Stomach (tissue), 4 donors: ENCODE data around the gene ADH4.

Experiments
- EP300 ChIP-seq: sonication (generic); formaldehyde crosslinking; IDR thresholded peaks from one replicate; pipeline ENCODE4 v1.6.1; 2017; ENCODE audit warnings: antibody characterized with exemption
- POLR2A ChIP-seq, 4 donors: fragments of 450-650 bp; IDR thresholded peaks; one replicate each; pipeline ENCODE4 v1.6.1; 2016; ENCODE audit warnings: antibody characterized with exemption in 4 of 4, control low read depth in 2 of 4, mild to moderate bottlenecking in 1 of 4, moderate library complexity in 1 of 4
- POLR2AphosphoS5 ChIP-seq, 3 donors: sonication (generic); formaldehyde crosslinking; IDR thresholded peaks; one replicate each; pipeline ENCODE4 v1.6.1; 2016; ENCODE audit warnings: antibody characterized with exemption in 3 of 3
- TF ChIP-seq, protein P1 (sequence below), 7 experiments: fragments of 450-650 bp in 4 of 7; fragments of 200-600 bp in 3 of 7; sonication (generic) in 3 of 7; IDR thresholded peaks; one replicate each; pipeline ENCODE4 v1.5.1; 2016 to 2019; ENCODE audit warnings: antibody characterized with exemption in 7 of 7, control low read depth in 2 of 7, mild to moderate bottlenecking in 1 of 7

DNA sequence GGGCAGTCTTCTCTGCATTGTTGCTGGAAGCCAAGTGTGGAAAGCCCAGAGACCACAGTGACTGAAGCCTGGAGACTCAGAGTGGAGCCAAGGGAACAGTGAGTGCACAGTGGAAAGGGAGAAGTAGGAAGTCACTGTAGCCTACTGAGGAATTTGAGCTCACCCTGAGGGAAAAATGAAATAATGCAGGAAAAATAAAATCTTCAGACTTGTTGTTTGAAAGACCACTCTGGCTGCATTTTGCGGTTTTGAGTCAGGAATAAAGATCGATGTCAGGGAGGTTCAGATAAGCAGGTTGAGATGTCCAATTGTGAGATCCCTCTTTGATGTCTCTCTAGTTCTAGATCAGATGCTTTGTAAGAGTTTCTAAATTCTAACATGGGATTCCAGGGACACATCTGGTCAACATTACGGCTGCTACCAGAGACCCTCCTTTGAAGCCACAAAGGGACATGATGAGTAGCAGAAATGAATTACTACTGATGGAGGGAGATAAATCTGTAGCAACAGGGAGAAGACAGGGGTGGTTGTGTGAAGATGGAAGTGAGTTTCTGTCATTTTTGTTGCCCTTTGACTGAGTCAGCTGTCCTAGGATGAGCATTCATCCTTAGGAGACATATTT lies 8.4 kb downstream of the ADH4 start:
- TF ChIP-seq, protein P1, sequence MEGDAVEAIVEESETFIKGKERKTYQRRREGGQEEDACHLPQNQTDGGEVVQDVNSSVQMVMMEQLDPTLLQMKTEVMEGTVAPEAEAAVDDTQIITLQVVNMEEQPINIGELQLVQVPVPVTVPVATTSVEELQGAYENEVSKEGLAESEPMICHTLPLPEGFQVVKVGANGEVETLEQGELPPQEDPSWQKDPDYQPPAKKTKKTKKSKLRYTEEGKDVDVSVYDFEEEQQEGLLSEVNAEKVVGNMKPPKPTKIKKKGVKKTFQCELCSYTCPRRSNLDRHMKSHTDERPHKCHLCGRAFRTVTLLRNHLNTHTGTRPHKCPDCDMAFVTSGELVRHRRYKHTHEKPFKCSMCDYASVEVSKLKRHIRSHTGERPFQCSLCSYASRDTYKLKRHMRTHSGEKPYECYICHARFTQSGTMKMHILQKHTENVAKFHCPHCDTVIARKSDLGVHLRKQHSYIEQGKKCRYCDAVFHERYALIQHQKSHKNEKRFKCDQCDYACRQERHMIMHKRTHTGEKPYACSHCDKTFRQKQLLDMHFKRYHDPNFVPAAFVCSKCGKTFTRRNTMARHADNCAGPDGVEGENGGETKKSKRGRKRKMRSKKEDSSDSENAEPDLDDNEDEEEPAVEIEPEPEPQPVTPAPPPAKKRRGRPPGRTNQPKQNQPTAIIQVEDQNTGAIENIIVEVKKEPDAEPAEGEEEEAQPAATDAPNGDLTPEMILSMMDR (IDR thresholded peaks at IDR 0.05), result no peak
- no peak for TF ChIP-seq POLR2A (IDR thresholded peaks at IDR 0.05)
- TF ChIP-seq EP300, result no peak
- no peak for TF ChIP-seq POLR2AphosphoS5 (IDR thresholded peaks at IDR 0.05)
